NCI-H1417 treated with DMSO at 0.1 percent for 48 hours (cell line): ENCODE measurements around the gene SLC44A3.

Experiments
- DNase-seq: peaks from one replicate; lab custom pipeline; 2025; lab: John Stamatoyannopoulos, UW

The SLC44A3 gene

GRCh38 chr1:94908190-94908589 is 88.0 kb downstream of the SLC44A3 start:
- no peak for DNase-seq

- no peak for DNase-seq
These were observed 88.8 kb downstream of the SLC44A3 start for GRCh38 chr1:94908965-94909364.

- no peak for DNase-seq
These were observed 89.3 kb downstream of the SLC44A3 start for GRCh38 chr1:94909486-94909885.

- DNase-seq: no peak
These were observed 92.4 kb downstream of the SLC44A3 start for GRCh38 chr1:94912263-94913184.

- no peak for DNase-seq
These were observed 97.1 kb downstream of the SLC44A3 start for GRCh38 chr1:94917251-94917650.

GRCh38 chr1:94919241-94920030 is 99.3 kb downstream of the SLC44A3 start:
- no peak for DNase-seq

- no peak for DNase-seq
These were observed 99.9 kb downstream of the SLC44A3 start for GRCh38 chr1:94920061-94920460.

- no peak for DNase-seq
These were observed 101.8 kb downstream of the SLC44A3 start for GRCh38 chr1:94921977-94922376.

GRCh38 chr1:94922761-94923331 is 102.7 kb downstream of the SLC44A3 start:
- no peak for DNase-seq

- DNase-seq: no peak
These were observed 104.8 kb downstream of the SLC44A3 start for GRCh38 chr1:94925004-94925403.

GRCh38 chr1:94925561-94926125 is 105.5 kb downstream of the SLC44A3 start:
- no peak for DNase-seq

- no peak for DNase-seq
These were observed 106.2 kb downstream of the SLC44A3 start for GRCh38 chr1:94926126-94926914.

- DNase-seq: peak; percentile 48
These were observed 106.8 kb downstream of the SLC44A3 start, which contains the start of gene CNN3 for GRCh38 chr1:94926915-94927404. Gene CNN3, minus strand, starts transcription at chr1:94927110. Its CDS starts 216 bp downstream, at chr1:94926894.

- DNase-seq: no peak
These were observed 107.4 kb downstream of the SLC44A3 start for GRCh38 chr1:94927405-94928175.

GRCh38 chr1:94928293-94928939 is 108.3 kb downstream of the SLC44A3 start:
- DNase-seq: no peak

GRCh38 chr1:94929351-94930217 is 109.4 kb downstream of the SLC44A3 start:
- no peak for DNase-seq

- no peak for DNase-seq
These were observed 111.2 kb downstream of the SLC44A3 start for GRCh38 chr1:94931254-94931841.

- no peak for DNase-seq
These were observed 114.4 kb downstream of the SLC44A3 start for GRCh38 chr1:94934551-94934950.
